NCI-H526 treated with DMSO at 0.1 percent for 48 hours (cell line): ENCODE results near the gene NXT1.
A peak's percentile ranks its signal among the peaks of the same experiment; 100 is the strongest.
"Not testable (repeated sequence)": the region's sequence is repeated elsewhere in the genome, so short reads cannot be mapped to it uniquely, and the experiment has no call there.

Experiments used
- DNase-seq: peaks from one replicate; lab custom pipeline; 2025; lab: John Stamatoyannopoulos, UW

Gene NXT1

GRCh38 chr20:23350196-23350903, at the start of gene NXT1:
Gene NXT1 (plus strand): TSS chr20:23350791. CDS start chr20:23354042, 3,251 bp downstream.
- DNase-seq = peak; percentile 98

- no peak for DNase-seq
Observed at GRCh38 chr20:23301436-23302050, 49.0 kb upstream of the NXT1 start.

GRCh38 chr20:23302386-23302785, 48.2 kb upstream of the NXT1 start:
- DNase-seq = no peak

- DNase-seq = no peak
Observed at GRCh38 chr20:23302801-23303200, 47.8 kb upstream of the NXT1 start.

- no peak for DNase-seq
Observed at GRCh38 chr20:23303325-23304102, 47.1 kb upstream of the NXT1 start.

GRCh38 chr20:23304616-23305015, 46.0 kb upstream of the NXT1 start:
- DNase-seq = no peak

GRCh38 chr20:23305098-23305497, 45.5 kb upstream of the NXT1 start:
- DNase-seq = no peak

GRCh38 chr20:23307393-23307792, 43.2 kb upstream of the NXT1 start:
- not testable (repeated sequence) for DNase-seq

- no peak for DNase-seq
Observed at GRCh38 chr20:23308024-23308423, 42.6 kb upstream of the NXT1 start.

- no peak for DNase-seq
Observed at GRCh38 chr20:23308908-23309307, 41.7 kb upstream of the NXT1 start.

GRCh38 chr20:23309781-23310180, 40.8 kb upstream of the NXT1 start:
- DNase-seq = no peak

GRCh38 chr20:23311947-23312506, 38.6 kb upstream of the NXT1 start:
- no peak for DNase-seq

- DNase-seq = no peak
Observed at GRCh38 chr20:23313271-23313670, 37.3 kb upstream of the NXT1 start.

GRCh38 chr20:23314699-23315098, 35.9 kb upstream of the NXT1 start:
- DNase-seq = no peak

GRCh38 chr20:23315099-23315498, 35.5 kb upstream of the NXT1 start:
- no peak for DNase-seq

- DNase-seq = no peak
Observed at GRCh38 chr20:23316626-23317025, 34.0 kb upstream of the NXT1 start.

GRCh38 chr20:23317081-23317480, 33.5 kb upstream of the NXT1 start:
- DNase-seq = no peak

GRCh38 chr20:23318347-23318746, 32.2 kb upstream of the NXT1 start:
- DNase-seq = no peak

GRCh38 chr20:23320317-23320716, 30.3 kb upstream of the NXT1 start:
- no peak for DNase-seq

GRCh38 chr20:23325107-23325506, 25.5 kb upstream of the NXT1 start:
- no peak for DNase-seq

GRCh38 chr20:23326774-23327173, 23.8 kb upstream of the NXT1 start:
- no peak for DNase-seq

- no peak for DNase-seq
Observed at GRCh38 chr20:23327617-23328333, 22.8 kb upstream of the NXT1 start.
